CD4-positive, CD25-positive, alpha-beta regulatory T cell (primary cell): Measurements from ENCODE around the gene SARS2. TPM values are rescaled to one million over a fixed set of nuclear protein-coding genes. Genes with fewer than 3 reads are reported as not detected.
A peak's percentile ranks its signal among the peaks of the same experiment; 100 is the strongest.

Experiments used
- ATAC-seq, 2 donors: fragments of 150-1000 bp; cut with Tn5 transposase; one replicate each; pipeline ENCODE4 v1.10.0; 2021; ENCODE audit warnings: low read depth in 2 of 2, moderate number of reproducible peaks in 2 of 2, moderate library complexity in 1 of 2
- DNase-seq, 3 donors: peaks; one replicate each; pipeline versions ENCODE4 v3.0.0 to v3.0.0-alpha.2; 2012 to 2022; ENCODE audit warnings: mixed read lengths in 1 of 3
- H3K27ac ChIP-seq: one replicate; pipeline ENCODE4 v1.7.0; 2013; ENCODE audit warnings: mild to moderate bottlenecking, low read length; ENCODE audit not compliant: insufficient read depth, poor library complexity, severe bottlenecking
- H3K27me3 ChIP-seq: one replicate; pipeline ENCODE4 v1.7.0; 2013; ENCODE audit warnings: low read length; ENCODE audit not compliant: control insufficient read depth, insufficient read depth
- H3K36me3 ChIP-seq: one replicate; pipeline ENCODE4 v1.7.0; 2013; ENCODE audit warnings: mild to moderate bottlenecking, low read length, moderate library complexity; ENCODE audit not compliant: control insufficient read depth, insufficient read depth
- H3K4me1 ChIP-seq: 2 replicates; pipeline ENCODE4 v1.7.0; 2013; ENCODE audit warnings: mild to moderate bottlenecking, low read length; ENCODE audit not compliant: insufficient read depth, control insufficient read depth, poor library complexity, severe bottlenecking
- H3K4me3 ChIP-seq: one replicate; pipeline ENCODE4 v1.7.0; 2013; ENCODE audit warnings: low read depth, mild to moderate bottlenecking, low read length, moderate library complexity
- H3K9me3 ChIP-seq, 2 experiments: 1 replicate in 1 of 2; 2 replicates in 1 of 2; pipeline ENCODE4 v1.7.0; 2013; ENCODE audit warnings: low read length in 2 of 2, mild to moderate bottlenecking in 1 of 2, moderate library complexity in 1 of 2; ENCODE audit not compliant: control insufficient read depth in 2 of 2
- H3K27ac Mint-ChIP-seq, 3 donors: one replicate each; pipeline ENCODE4 v1.8.0; 2020 to 2022; ENCODE audit warnings: mild to moderate bottlenecking in 3 of 3, mixed read lengths in 3 of 3, moderate library complexity in 2 of 3
- H3K27me3 Mint-ChIP-seq: one replicate; pipeline ENCODE4 v1.8.0; 2022; ENCODE audit warnings: mild to moderate bottlenecking, mixed read lengths
- H3K36me3 Mint-ChIP-seq: one replicate; pipeline ENCODE4 v1.8.0; 2020; ENCODE audit warnings: mixed read lengths
- H3K4me1 Mint-ChIP-seq, 4 donors: one replicate each; pipeline ENCODE4 v1.8.0; 2020 to 2022; ENCODE audit warnings: mixed read lengths in 4 of 4, mild to moderate bottlenecking in 1 of 4
- H3K4me3 Mint-ChIP-seq, 4 donors: one replicate each; pipeline ENCODE4 v1.8.0; 2020 to 2022; ENCODE audit warnings: mild to moderate bottlenecking in 4 of 4, mixed read lengths in 4 of 4, moderate library complexity in 3 of 4
- H3K9me3 Mint-ChIP-seq, 7 donors: one replicate each; pipeline ENCODE4 v1.8.0; 2020 to 2022; ENCODE audit warnings: mixed read lengths in 7 of 7, mild to moderate bottlenecking in 3 of 7, moderate library complexity in 2 of 7
- polyA plus RNA-seq, 4 donors: library from polyadenylated mRNA; unstranded; fragments of 300-500 nt; fragmentation: Illumina TruSeq; gene quantifications; one replicate each; pipeline ENCODE4 v1.2.3, GENCODE V29; 2021
- total RNA-seq: library from RNA; stranded (reverse); gene quantifications from one replicate; pipeline ENCODE4 v1.2.3, GENCODE V29; 2022

Gene SARS2
- total and polyA plus RNA-seq, 5 donors from 2014 or later, result 13.1 to 16.1 (median 15.4) TPM

DNA sequence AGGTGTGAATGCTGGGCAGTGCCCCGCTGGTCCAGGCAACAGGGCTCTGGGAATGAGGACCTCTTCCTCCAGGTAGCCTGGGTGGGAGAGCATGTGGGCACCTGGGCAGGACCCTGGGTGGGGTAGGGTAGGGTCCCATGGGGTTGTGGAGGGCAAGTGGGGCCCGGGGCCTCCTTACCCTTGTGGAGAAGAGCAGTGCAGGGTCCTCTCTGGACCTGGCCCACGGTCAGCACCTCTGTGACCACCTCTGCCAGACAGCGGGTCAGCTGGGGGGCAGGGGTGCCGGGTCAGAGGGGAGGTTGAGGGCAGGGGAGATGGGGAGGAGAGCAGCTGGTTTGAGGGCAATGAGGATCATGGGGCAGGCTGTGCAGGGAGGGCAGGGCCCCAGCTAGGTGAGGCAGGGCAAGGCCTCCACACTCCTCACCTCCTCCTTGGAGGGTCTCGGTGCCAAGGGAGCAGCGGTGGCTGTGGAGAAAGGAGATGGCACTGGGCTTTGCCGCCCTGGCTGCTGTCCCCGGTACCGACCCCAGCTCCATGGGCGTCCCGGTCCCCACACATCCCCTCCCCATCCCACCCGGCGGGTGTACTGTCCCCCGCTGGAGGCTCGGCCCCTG, 19.1 kb downstream of the SARS2 start:
- peaks cover 16% of the 10 kb centered on the region for H3K36me3 ChIP-seq
- Mint-ChIP-seq H3K27me3 (no peaks in the 10 kb centered on the region), H3K4me1 (peaks cover 0 to 14% (median 2%) of the 10 kb centered on the region in 4 donors), H3K4me3 (peak overlapping the region in 1 of 4 donors; percentile 10), H3K36me3 (peaks cover 9% of the 10 kb centered on the region), H3K27ac (no peak overlapping the region), H3K9me3 (no peaks in the 10 kb centered on the region)
- DNase-seq (no peak), ATAC-seq (no peak)
- H3K9me3 ChIP-seq, result no peaks in the 10 kb centered on the region
- no peaks in the 10 kb centered on the region for H3K27me3 ChIP-seq
- no peak overlapping the region for H3K27ac ChIP-seq
- no peaks in the 10 kb centered on the region for H3K4me1 ChIP-seq
- H3K4me3 ChIP-seq, result no peak overlapping the region

DNA sequence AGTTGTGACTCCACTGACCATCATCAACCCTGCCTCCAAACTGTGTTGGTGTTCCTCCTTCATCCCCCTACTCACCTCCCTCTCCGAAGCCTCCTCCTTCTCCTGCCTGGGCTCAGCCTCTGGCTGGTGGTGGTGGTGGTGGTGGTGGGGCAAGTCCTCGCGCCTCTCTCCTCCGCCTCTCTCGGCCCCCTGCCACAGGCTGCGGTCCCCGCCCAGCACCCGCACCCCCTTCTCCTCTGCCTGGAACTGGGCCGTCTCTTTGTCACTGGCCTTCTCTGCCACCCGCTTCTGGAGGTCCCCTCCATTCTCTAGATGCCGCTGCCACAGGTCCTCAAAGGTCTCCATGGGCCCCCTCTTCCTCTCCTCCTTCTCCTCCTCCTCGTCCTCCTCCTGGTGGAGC, 20.1 kb downstream of the SARS2 start:
- H3K27me3 Mint-ChIP-seq, result no peaks in the 10 kb centered on the region
- H3K9me3 Mint-ChIP-seq, result no peaks in the 10 kb centered on the region
- H3K9me3 ChIP-seq, result no peaks in the 10 kb centered on the region
- H3K36me3 ChIP-seq, result peaks cover 20% of the 10 kb centered on the region
- peak overlapping the region in 1 of 3 donors; percentile 11 for H3K27ac Mint-ChIP-seq
- ATAC-seq, result no peak
- DNase-seq, result no peak
- H3K27me3 ChIP-seq, result no peaks in the 10 kb centered on the region
- H3K4me3 ChIP-seq, result no peak overlapping the region
- H3K36me3 Mint-ChIP-seq, result peaks cover 9% of the 10 kb centered on the region
- no peaks in the 10 kb centered on the region for H3K4me1 ChIP-seq
- H3K4me1 Mint-ChIP-seq, result peaks cover 0 to 14% (median 2%) of the 10 kb centered on the region in 4 donors
- H3K4me3 Mint-ChIP-seq, result peak overlapping the region in 1 of 4 donors; percentile 35
- H3K27ac ChIP-seq, result no peak overlapping the region

DNA sequence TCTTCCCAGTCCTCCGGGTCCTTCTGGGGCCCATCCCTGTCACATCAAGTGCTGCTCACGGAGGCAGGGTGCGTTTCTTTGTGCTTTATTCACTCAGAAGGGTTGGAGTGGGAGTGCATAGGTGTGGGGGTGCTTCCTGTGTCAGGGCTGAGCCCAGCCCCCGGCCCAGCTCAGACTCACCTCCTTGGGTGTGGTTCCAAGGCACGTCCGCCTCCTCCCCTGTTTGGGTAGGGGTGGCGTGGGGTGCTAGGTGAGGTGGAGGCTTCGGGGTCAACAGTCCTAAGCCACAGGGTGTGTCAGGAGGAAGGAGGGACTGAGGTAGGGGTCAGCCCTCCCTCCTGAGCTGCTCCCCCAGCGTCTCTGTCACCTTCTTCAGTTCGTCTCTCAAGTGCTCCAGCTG, 21.7 kb downstream of the SARS2 start:
- no peaks in the 10 kb centered on the region for H3K4me1 ChIP-seq
- DNase-seq (peak in 1 of 3 donors; percentile 56), ATAC-seq (no peak)
- Mint-ChIP-seq H3K4me3 (no peak overlapping the region), H3K27ac (peak overlapping the region; percentile 26 to 75 (median 38)), H3K27me3 (no peaks in the 10 kb centered on the region), H3K4me1 (peaks cover 0 to 24% (median 8%) of the 10 kb centered on the region in 4 donors), H3K9me3 (no peaks in the 10 kb centered on the region), H3K36me3 (peaks cover 18% of the 10 kb centered on the region)
- H3K4me3 ChIP-seq, result no peak overlapping the region
- H3K27me3 ChIP-seq, result no peaks in the 10 kb centered on the region
- H3K9me3 ChIP-seq, result no peaks in the 10 kb centered on the region
- peaks cover 31% of the 10 kb centered on the region for H3K36me3 ChIP-seq
- no peak overlapping the region for H3K27ac ChIP-seq

DNA sequence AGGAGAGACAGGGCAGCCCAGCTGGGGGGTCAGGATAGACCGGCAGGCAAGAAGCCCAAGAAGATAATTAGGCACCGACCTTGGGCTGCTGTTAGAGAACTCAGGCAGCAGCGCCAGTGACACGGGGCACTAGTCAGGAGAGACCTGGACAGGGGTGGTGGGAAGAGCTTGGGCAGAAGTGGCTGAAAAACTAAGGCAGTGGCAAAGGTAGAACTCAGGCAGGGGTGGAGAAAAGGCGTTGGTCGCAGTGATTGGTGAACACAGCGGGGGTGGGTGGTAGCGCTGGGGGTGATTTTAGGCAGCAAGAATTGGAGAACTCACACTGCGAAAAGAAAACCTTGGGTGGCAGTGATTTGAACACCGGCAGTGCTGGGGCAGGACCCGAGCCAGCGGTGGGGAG, 22.9 kb downstream of the SARS2 start:
- no peak overlapping the region for H3K27ac ChIP-seq
- H3K27me3 ChIP-seq, result no peaks in the 10 kb centered on the region
- H3K27ac Mint-ChIP-seq, result peak overlapping the region in 2 of 3 donors; percentile 15 to 72
- H3K4me1 ChIP-seq, result no peaks in the 10 kb centered on the region
- peaks cover 31% of the 10 kb centered on the region for H3K36me3 ChIP-seq
- ATAC-seq (no peak), DNase-seq (no peak)
- peaks cover 0 to 29% (median 11%) of the 10 kb centered on the region in 4 donors for H3K4me1 Mint-ChIP-seq
- H3K4me3 Mint-ChIP-seq, result no peak overlapping the region
- H3K27me3 Mint-ChIP-seq, result no peaks in the 10 kb centered on the region
- H3K4me3 ChIP-seq, result no peak overlapping the region
- no peaks in the 10 kb centered on the region for H3K9me3 Mint-ChIP-seq
- no peaks in the 10 kb centered on the region for H3K9me3 ChIP-seq
- H3K36me3 Mint-ChIP-seq, result peaks cover 21% of the 10 kb centered on the region

DNA sequence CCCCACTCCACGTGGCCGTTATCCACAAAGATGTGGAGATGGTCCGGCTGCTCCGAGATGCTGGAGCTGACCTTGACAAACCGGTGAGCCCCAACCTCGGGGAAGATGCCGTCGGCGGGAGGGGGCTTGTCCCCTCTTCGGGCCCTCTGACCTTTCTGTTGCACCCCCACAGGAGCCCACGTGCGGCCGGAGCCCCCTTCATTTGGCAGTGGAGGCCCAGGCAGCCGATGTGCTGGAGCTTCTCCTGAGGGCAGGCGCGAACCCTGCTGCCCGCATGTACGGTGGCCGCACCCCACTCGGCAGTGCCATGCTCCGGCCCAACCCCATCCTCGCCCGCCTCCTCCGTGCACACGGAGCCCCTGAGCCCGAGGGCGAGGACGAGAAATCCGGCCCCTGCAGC, 23.3 kb downstream of the SARS2 start:
- Mint-ChIP-seq H3K4me3 (no peak overlapping the region), H3K36me3 (peaks cover 21% of the 10 kb centered on the region), H3K27me3 (no peaks in the 10 kb centered on the region), H3K27ac (no peak overlapping the region), H3K9me3 (no peaks in the 10 kb centered on the region), H3K4me1 (peaks cover 0 to 31% (median 11%) of the 10 kb centered on the region in 4 donors)
- H3K27ac ChIP-seq, result no peak overlapping the region
- no peaks in the 10 kb centered on the region for H3K9me3 ChIP-seq
- DNase-seq, result no peak
- ATAC-seq, result no peak
- H3K27me3 ChIP-seq, result no peaks in the 10 kb centered on the region
- no peaks in the 10 kb centered on the region for H3K4me1 ChIP-seq
- H3K36me3 ChIP-seq, result peaks cover 31% of the 10 kb centered on the region
- H3K4me3 ChIP-seq, result no peak overlapping the region

DNA sequence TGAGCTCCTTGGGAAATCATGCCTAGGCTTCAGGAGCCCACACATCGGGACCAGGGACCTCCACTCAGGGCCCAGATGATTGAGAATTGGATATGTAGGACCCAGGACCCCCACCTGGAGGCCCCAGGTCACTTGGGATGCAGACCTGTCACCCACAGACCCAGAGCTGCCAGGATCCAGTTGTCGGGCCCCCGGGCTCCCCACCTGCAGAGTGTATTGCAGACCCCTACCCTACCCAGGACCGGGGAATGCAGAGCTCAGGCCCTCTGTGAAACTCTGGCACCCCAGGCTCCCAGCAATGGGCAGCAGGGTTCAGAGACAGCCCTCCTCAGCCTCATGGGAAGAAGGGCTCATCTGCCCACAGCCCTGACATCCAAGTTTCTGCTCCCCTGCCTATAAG, 24.9 kb downstream of the SARS2 start:
- H3K4me3 ChIP-seq, result no peak overlapping the region
- H3K27ac ChIP-seq, result no peak overlapping the region
- peaks cover 31% of the 10 kb centered on the region for H3K36me3 ChIP-seq
- Mint-ChIP-seq H3K27me3 (no peaks in the 10 kb centered on the region), H3K9me3 (peaks cover 0 to 1% (median 0%) of the 10 kb centered on the region in 7 donors), H3K27ac (no peak overlapping the region), H3K4me1 (peaks cover 3 to 39% (median 17%) of the 10 kb centered on the region in 4 donors), H3K4me3 (no peak overlapping the region), H3K36me3 (peaks cover 21% of the 10 kb centered on the region)
- H3K4me1 ChIP-seq, result peaks cover 10% of the 10 kb centered on the region
- no peaks in the 10 kb centered on the region for H3K27me3 ChIP-seq
- ATAC-seq (no peak), DNase-seq (no peak)
- no peaks in the 10 kb centered on the region for H3K9me3 ChIP-seq

DNA sequence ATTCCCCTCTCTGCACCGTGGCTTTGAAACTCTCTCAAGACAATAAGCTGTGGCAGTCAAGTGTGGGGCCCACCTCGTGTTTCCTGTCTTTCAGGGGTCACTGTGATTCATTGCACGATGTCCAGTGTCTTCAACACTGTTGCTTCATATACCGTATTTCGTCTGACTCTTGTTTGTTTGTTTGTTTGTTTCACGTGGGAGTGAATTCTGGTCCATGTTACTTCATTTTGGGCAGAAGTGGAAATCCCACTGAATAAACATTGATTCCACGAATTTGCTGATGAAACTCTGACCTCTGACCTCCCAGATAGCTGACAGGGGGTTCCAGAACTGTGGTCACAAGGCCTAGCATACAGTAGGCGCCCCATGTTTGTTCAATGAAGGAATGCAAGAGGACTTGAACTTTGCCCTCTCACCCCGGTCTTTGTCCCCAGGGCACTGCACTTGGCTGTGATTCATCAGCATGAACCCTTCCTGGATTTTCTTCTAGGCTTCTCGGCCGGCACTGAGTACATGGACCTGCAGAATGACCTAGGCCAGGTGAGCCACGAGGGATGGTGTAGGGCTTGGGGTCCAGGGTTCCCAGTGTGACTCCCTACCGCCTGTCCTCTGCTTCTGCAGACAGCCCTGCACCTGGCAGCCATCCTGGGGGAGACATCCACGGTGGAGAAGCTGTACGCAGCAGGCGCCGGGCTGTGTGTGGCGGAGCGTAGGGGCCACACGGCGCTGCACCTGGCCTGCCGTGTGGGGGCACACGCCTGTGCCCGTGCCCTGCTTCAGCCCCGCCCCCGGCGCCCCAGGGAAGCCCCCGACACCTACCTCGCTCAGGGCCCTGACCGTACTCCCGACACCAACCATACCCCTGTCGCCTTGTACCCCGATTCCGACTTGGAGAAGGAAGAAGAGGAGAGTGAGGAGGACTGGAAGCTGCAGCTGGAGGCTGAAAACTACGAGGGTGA, 25.7 kb downstream of the SARS2 start:
- Histone ChIP-seq H3K4me1 (peaks cover 16% of the 10 kb centered on the region), H3K4me3 (no peak overlapping the region), H3K36me3 (peaks cover 31% of the 10 kb centered on the region), H3K27ac (no peak overlapping the region), H3K27me3 (no peaks in the 10 kb centered on the region), H3K9me3 (no peaks in the 10 kb centered on the region)
- Mint-ChIP-seq H3K36me3 (peaks cover 21% of the 10 kb centered on the region), H3K9me3 (peaks cover 0 to 1% (median 0%) of the 10 kb centered on the region in 7 donors), H3K27ac (no peak overlapping the region), H3K4me3 (peak overlapping the region in 1 of 4 donors; percentile 33), H3K27me3 (no peaks in the 10 kb centered on the region), H3K4me1 (peaks cover 6 to 43% (median 20%) of the 10 kb centered on the region in 4 donors)
- DNase-seq (no peak), ATAC-seq (no peak)
